Left colon (tissue), 2 donors: ENCODE data around the gene ADARB1. TPM values are rescaled to one million over a fixed set of nuclear protein-coding genes. Genes with fewer than 3 reads are reported as not detected.

Experiments used
- ATAC-seq: fragments of 200-7000 bp; cut with Tn5 transposase; one replicate; pipeline ENCODE4 v1.9.1; 2020; ENCODE audit warnings: mild to moderate bottlenecking, moderate library complexity
- DNase-seq, 2 donors: peaks; one replicate each; pipeline ENCODE4 v3.0.0-alpha.2; 2020
- intact Hi-C, 2 donors: fragments of 100-400 bp; cut with DNase I in 1 of 2; cut with micrococcal nuclease in 1 of 2; formaldehyde crosslinking; loops; one replicate each; pipeline versions ENCODE4 v1.11.2 to v1.14.0; 2022; cut with DNase I, micrococcal nuclease
- total RNA-seq, 2 donors: library from RNA; stranded (reverse); fragmentation: NEBNext Ultra II Directional; extraction: Animal tissue kit (Norgen Biotek cat#: 25700); gene quantifications; one replicate each; pipeline ENCODE4 v1.2.1, GENCODE V29; 2021
- donor health status: DM: no; HTN: no; CAD: no.
- donor health status: DM: yes; HTN: yes; CAD: no.

Gene ADARB1
- total RNA-seq, 2 donors from 2014 or later, result 6.9 to 12.4 TPM

GRCh38 chr21:45199201-45199600, 124.8 kb downstream of the ADARB1 start:
- DNase-seq (no peak), ATAC-seq (no peak)
- intact Hi-C loops, result no loop called here

- intact Hi-C loops, result no loop called here
- no peak for ATAC-seq
These were observed 125.7 kb downstream of the ADARB1 start for GRCh38 chr21:45200031-45200430.

GRCh38 chr21:45200581-45201296, 126.4 kb downstream of the ADARB1 start:
- intact Hi-C loops, result no loop called here
- ATAC-seq (no peak), DNase-seq (no peak)

More at GRCh38 chr21:45200031-45200430, 125.7 kb downstream of the ADARB1 start:
- DNase-seq, result no peak

- DNase-seq (no peak), ATAC-seq (no peak)
- intact Hi-C loops, result no loop called here
These were observed 128.0 kb downstream of the ADARB1 start for GRCh38 chr21:45202344-45202743.

- DNase-seq (no peak), ATAC-seq (no peak)
- intact Hi-C loops, result no loop called here
These were observed 128.5 kb downstream of the ADARB1 start for GRCh38 chr21:45202889-45203288.

GRCh38 chr21:45203983-45204382, 129.6 kb downstream of the ADARB1 start:
- no peak for ATAC-seq
- intact Hi-C loops, result no loop called here
- DNase-seq, result no peak

GRCh38 chr21:45204395-45204794, 130.0 kb downstream of the ADARB1 start:
- DNase-seq (no peak), ATAC-seq (no peak)
- intact Hi-C loops, result no loop called here

- intact Hi-C loops, result no loop called here
- DNase-seq, result no peak
- ATAC-seq, result no peak
These were observed 133.7 kb downstream of the ADARB1 start for GRCh38 chr21:45207839-45208626.

GRCh38 chr21:45208627-45208951, 134.2 kb downstream of the ADARB1 start:
- no peak for ATAC-seq
- DNase-seq, result no peak
- intact Hi-C loops, result no loop called here

- DNase-seq, result no peak
- ATAC-seq, result no peak
- intact Hi-C loops, result no loop called here
These were observed 134.7 kb downstream of the ADARB1 start for GRCh38 chr21:45209046-45209445.

- DNase-seq (no peak), ATAC-seq (no peak)
- intact Hi-C loops, result no loop called here
These were observed 135.4 kb downstream of the ADARB1 start for GRCh38 chr21:45209685-45210284.

GRCh38 chr21:45210461-45210983, 136.1 kb downstream of the ADARB1 start:
- intact Hi-C loops, result no loop called here
- ATAC-seq (no peak), DNase-seq (no peak)

GRCh38 chr21:45211661-45212060, 137.3 kb downstream of the ADARB1 start:
- DNase-seq, result no peak
- intact Hi-C loops, result no loop called here
- ATAC-seq, result no peak

- intact Hi-C loops, result no loop called here
- DNase-seq, result no peak
- no peak for ATAC-seq
These were observed 139.0 kb downstream of the ADARB1 start for GRCh38 chr21:45213392-45213791.

- intact Hi-C loops, result no loop called here
- no peak for ATAC-seq
These were observed 140.8 kb downstream of the ADARB1 start for GRCh38 chr21:45215213-45215612.

GRCh38 chr21:45217010-45217409, 142.6 kb downstream of the ADARB1 start:
- intact Hi-C loops, result no loop called here
- ATAC-seq (no peak), DNase-seq (no peak)

More at GRCh38 chr21:45215213-45215612, 140.8 kb downstream of the ADARB1 start:
- DNase-seq, result no peak

GRCh38 chr21:45219517-45219916, 145.1 kb downstream of the ADARB1 start:
- DNase-seq (no peak), ATAC-seq (no peak)
- intact Hi-C loops, result no loop called here

- intact Hi-C loops, result no loop called here
- ATAC-seq, result no peak
- no peak for DNase-seq
These were observed 145.7 kb downstream of the ADARB1 start for GRCh38 chr21:45220071-45220481.

- ATAC-seq, result no peak
- no peak for DNase-seq
- intact Hi-C loops, result no loop called here
These were observed 146.5 kb downstream of the ADARB1 start for GRCh38 chr21:45220714-45221490.
